Kidney epithelial cell (primary cell): ENCODE measurements around the gene CDH22. TPM values are rescaled to one million over a fixed set of nuclear protein-coding genes. Genes with fewer than 3 reads are reported as not detected.

ENCODE experiments used
- DNase-seq: peaks from one replicate; pipeline ENCODE4 v3.0.0-alpha.2; 2010; ENCODE audit warnings: low read depth
- H3K27me3 ChIP-seq: 2 replicates; pipeline ENCODE4 v1.6.0; 2011; ENCODE audit warnings: low read length; ENCODE audit not compliant: control insufficient read depth, insufficient read depth
- H3K36me3 ChIP-seq: 2 replicates; pipeline ENCODE4 v1.5.1; 2011; ENCODE audit warnings: low read length; ENCODE audit not compliant: control insufficient read depth, insufficient read depth
- H3K4me3 ChIP-seq: 2 replicates; pipeline ENCODE4 v1.5.1; 2011; ENCODE audit warnings: low read depth, mild to moderate bottlenecking, control low read depth, low read length
- total RNA-seq: library from RNA; depleted of rRNA; stranded (reverse); fragments of >200 nt; gene quantifications from 2 replicates; pipeline ENCODE4 v1.2.3, GENCODE V29; 2015
- TF ChIP-seq, protein P1 (sequence below): IDR thresholded peaks from 2 replicates; pipeline ENCODE4 v1.5.1; 2011; ENCODE audit warnings: mild to moderate bottlenecking, moderate library complexity, low read length, control low read depth, inconsistent platforms; ENCODE audit not compliant: insufficient read depth, poor library complexity, severe bottlenecking

CDH22 gene
- total RNA-seq, 1 donor from 2014 or later, result not detected

DNA sequence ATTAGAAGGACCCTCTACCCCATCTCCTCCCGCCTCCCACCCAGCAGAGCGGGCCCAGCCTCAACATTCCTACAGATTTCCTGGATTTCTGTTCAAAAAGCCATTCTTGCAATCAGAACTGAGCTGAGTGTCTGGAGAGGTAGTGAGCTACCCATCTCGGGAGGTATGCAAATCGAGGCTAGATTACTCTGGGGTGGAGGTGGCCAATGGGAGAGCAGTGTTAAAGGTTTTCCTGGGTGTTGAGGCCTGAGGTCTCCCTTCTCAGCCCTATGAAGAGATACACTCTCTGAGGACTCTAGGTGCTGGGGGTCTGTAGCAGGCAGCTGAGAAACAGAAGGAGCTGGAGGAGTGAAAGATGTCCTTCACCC, 133.2 kb downstream of the CDH22 start:
- DNase-seq, result no peak
- Histone ChIP-seq H3K36me3 (no peaks in the 10 kb centered on the region), H3K27me3 (peaks cover 59% of the 10 kb centered on the region), H3K4me3 (no peak overlapping the region)
- TF ChIP-seq, protein P1, sequence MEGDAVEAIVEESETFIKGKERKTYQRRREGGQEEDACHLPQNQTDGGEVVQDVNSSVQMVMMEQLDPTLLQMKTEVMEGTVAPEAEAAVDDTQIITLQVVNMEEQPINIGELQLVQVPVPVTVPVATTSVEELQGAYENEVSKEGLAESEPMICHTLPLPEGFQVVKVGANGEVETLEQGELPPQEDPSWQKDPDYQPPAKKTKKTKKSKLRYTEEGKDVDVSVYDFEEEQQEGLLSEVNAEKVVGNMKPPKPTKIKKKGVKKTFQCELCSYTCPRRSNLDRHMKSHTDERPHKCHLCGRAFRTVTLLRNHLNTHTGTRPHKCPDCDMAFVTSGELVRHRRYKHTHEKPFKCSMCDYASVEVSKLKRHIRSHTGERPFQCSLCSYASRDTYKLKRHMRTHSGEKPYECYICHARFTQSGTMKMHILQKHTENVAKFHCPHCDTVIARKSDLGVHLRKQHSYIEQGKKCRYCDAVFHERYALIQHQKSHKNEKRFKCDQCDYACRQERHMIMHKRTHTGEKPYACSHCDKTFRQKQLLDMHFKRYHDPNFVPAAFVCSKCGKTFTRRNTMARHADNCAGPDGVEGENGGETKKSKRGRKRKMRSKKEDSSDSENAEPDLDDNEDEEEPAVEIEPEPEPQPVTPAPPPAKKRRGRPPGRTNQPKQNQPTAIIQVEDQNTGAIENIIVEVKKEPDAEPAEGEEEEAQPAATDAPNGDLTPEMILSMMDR, result no peak

DNA sequence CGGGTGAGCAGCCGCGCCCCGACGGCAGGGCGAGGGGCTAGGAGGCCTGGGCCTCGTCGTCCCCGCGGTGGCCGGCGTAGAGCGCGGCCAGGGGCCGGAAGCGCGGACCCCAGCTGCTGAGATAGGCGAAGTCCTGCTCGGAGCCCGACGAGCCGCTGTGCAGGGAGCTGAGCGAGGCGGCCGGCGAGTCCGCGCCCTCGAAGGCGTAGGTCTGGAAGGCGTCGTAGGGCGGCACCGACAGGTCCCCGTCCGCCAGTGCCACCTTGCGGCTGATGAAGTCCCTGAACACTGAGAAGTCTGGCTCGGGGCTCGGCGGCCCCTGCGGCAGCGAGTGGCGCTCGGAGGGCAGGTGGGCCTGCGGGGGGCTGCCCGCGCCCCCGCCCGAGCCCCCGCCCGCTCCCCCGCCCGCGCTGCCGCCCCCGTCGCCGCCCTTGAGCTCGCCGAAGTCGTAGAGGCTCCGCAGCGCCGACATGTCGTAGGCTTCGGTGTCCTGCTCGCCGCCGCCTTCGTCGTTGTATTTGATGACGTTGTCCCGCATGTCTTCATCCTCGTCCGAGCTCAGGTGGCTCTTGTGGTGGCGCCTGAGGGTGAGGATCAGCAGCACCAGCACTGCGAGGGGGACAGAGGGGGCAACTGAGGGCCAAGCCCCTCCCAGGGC, 133.7 kb downstream of the CDH22 start:
- TF ChIP-seq, protein P1, result peak; percentile 58
- peak; percentile 4 for DNase-seq
- H3K4me3 ChIP-seq, result no peak overlapping the region
- peaks cover 54% of the 10 kb centered on the region for H3K27me3 ChIP-seq
- H3K36me3 ChIP-seq, result no peaks in the 10 kb centered on the region

DNA sequence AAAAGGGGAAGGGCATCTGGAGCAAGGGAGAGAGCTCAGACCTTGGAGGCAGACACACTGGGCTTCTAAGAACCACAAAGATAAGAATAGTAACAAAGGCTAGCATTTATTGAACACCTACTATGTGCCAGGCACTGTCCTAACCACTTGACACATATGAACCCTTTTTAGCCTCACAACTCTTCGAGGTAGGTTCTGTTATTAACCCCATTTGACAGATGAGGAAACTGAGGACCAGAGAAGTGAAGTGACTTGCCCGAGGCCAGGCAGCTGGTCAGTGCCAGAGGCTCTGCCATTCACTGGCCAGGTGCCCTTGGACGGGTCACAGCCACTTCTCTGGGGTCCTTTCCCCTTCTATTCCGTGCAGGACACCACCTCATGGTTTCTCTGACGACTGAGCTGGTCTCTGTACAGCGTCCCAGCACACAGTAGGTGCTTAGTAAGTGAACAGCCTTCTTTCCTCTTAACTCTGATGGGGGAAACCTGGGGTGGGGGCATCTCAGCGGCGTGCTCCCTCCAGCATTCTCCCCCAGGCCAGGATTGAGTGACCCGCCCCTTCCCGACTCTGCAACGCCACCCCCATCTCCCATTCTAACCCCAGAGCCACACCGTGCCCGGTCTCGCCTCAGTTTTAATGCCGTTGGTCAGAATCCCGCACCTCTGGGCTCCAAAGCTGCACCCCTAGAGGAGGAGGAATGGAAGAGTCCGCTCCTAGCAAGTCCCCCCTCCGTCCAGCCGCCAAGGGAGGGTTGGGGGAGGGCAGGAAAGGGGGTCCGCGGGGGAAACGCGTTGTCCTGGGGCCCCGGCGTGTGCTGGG, 134.4 kb downstream of the CDH22 start:
- H3K27me3 ChIP-seq, result peaks cover 52% of the 10 kb centered on the region
- no peak overlapping the region for H3K4me3 ChIP-seq
- DNase-seq, result no peak
- TF ChIP-seq, protein P1, result no peak
- no peaks in the 10 kb centered on the region for H3K36me3 ChIP-seq

DNA sequence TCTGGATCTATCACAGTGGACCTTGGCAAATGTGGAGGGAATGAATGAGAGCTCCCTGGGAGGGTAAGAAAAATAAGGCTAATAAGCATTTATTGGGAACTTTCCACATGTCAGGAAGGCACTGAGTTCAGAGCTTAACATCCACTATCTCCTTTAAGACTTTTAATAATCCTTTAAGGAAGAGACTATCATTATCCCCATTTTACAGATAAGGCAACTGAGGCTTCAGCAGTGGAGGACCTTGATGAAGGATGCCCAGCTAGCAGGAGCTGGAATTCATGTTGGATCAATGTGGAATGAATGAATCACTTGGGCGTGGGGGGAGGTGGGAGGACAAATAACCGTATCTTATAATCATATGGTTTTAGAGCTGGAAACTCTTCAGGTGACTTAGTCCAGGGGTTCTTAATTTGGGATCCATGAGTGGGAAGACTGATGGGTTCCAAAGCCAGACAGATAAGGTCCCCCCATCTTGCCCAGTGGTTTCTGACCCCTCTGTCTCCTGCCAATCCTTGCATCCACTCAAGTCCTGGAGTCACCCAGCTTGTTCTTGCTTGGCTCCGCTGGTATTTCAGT, 135.2 kb downstream of the CDH22 start:
- Histone ChIP-seq H3K4me3 (no peak overlapping the region), H3K36me3 (no peaks in the 10 kb centered on the region), H3K27me3 (peaks cover 50% of the 10 kb centered on the region)
- no peak for DNase-seq
- TF ChIP-seq, protein P1, result no peak

DNA sequence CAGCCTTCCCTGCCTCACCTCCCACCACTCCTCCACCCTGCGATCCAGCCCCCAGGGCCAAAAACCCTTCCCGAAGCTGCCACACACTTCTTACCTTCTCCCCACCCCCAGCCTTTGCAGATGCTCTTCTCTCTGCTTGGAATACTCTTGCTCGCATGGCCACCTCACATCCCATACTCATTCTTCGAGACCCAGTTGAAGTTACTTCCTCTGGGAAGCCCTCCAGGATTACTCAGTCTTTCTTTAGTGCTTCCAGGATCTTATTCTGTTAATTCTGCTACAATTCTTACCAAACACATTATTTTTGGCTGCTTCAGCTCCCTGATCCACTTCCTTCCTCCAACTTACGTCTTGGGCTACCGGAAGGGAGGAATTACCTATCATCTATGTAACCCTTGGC, 135.8 kb downstream of the CDH22 start:
- Histone ChIP-seq H3K27me3 (peaks cover 50% of the 10 kb centered on the region), H3K36me3 (no peaks in the 10 kb centered on the region), H3K4me3 (no peak overlapping the region)
- no peak for DNase-seq
- TF ChIP-seq, protein P1, result no peak
